22Rv1 (cell line): ENCODE results near the gene UBE2F.

ENCODE experiments used
- ZFX ChIP-seq: fragments of 450-650 bp; IDR thresholded peaks from 2 replicates; pipeline ENCODE4 v1.6.1; 2017; ENCODE audit warnings: antibody characterized with exemption, borderline replicate concordance
- TF ChIP-seq, protein P1 (sequence below): fragments of 450-650 bp; IDR thresholded peaks from 2 replicates; pipeline ENCODE4 v1.5.1; 2017; ENCODE audit warnings: mild to moderate bottlenecking

GRCh38 chr2:237993701-237994100 lies 26.9 kb downstream of the UBE2F start:
- TF ChIP-seq, protein P1, sequence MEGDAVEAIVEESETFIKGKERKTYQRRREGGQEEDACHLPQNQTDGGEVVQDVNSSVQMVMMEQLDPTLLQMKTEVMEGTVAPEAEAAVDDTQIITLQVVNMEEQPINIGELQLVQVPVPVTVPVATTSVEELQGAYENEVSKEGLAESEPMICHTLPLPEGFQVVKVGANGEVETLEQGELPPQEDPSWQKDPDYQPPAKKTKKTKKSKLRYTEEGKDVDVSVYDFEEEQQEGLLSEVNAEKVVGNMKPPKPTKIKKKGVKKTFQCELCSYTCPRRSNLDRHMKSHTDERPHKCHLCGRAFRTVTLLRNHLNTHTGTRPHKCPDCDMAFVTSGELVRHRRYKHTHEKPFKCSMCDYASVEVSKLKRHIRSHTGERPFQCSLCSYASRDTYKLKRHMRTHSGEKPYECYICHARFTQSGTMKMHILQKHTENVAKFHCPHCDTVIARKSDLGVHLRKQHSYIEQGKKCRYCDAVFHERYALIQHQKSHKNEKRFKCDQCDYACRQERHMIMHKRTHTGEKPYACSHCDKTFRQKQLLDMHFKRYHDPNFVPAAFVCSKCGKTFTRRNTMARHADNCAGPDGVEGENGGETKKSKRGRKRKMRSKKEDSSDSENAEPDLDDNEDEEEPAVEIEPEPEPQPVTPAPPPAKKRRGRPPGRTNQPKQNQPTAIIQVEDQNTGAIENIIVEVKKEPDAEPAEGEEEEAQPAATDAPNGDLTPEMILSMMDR, result no peak
- TF ChIP-seq ZFX, result no peak
